ENCODE measurements around the gene PAXX. TPM values are rescaled to one million over a fixed set of nuclear protein-coding genes. Genes with fewer than 3 reads are reported as not detected.

The PAXX gene
- polyA plus RNA-seq, 1 donor from 2014 or later, result 276 TPM

GRCh38 chr9:136962163-136962562, 30.1 kb upstream of the PAXX start:
- Histone ChIP-seq H3K9ac (ENCODE audit: low read length) (no peak overlapping the region), H3K4me2 (ENCODE audit: low read length) (no peak overlapping the region), H2AFZ (ENCODE audit: low read depth, low read length) (no peak overlapping the region), H4K20me1 (ENCODE audit: insufficient read depth) (no peaks in the 10 kb centered on the region), H3K9me2 (ENCODE audit: insufficient read depth, low read length) (no peaks in the 10 kb centered on the region), H3K79me2 (replicated peaks; ENCODE audit: insufficient read depth, low read length) (no peaks in the 10 kb centered on the region), H3K27ac (ENCODE audit: low read length) (no peak overlapping the region), H3K36me3 (ENCODE audit: insufficient read depth, low read length) (no peaks in the 10 kb centered on the region), H3K27me3 (ENCODE audit: insufficient read depth, low read depth, low read length) (no peaks in the 10 kb centered on the region), H3F3A (ENCODE audit: insufficient read depth, low read length, poor library complexity, severe bottlenecking) (no peaks in the 10 kb centered on the region), H3K9me3 (ENCODE audit: low read length) (no peaks in the 10 kb centered on the region), H3K4me3 (ENCODE audit: low read length) (no peak overlapping the region)
- no peak for TF ChIP-seq EZH2 (IDR thresholded peaks at IDR 0.05; ENCODE audit: borderline replicate concordance, insufficient read depth, low read length, poor library complexity, severe bottlenecking)
- TF ChIP-seq TAF1 (IDR thresholded peaks at IDR 0.05; ENCODE audit: low read depth), result no peak
- TF ChIP-seq EP300 (conservative IDR thresholded peaks at IDR 0.05; ENCODE audit: poor library complexity, severe bottlenecking), result no peak
- no peak for TF ChIP-seq POLR2AphosphoS5 (IDR thresholded peaks at IDR 0.05)
- no peak for TF ChIP-seq MXI1 (conservative IDR thresholded peaks at IDR 0.05; ENCODE audit: poor library complexity, severe bottlenecking)
- no peak for TF ChIP-seq REST (IDR thresholded peaks at IDR 0.05; ENCODE audit: borderline replicate concordance)
- TF ChIP-seq SMC3 (conservative IDR thresholded peaks at IDR 0.05; ENCODE audit: poor library complexity), result no peak
- TF ChIP-seq CTCF (IDR thresholded peaks at IDR 0.05; ENCODE audit: poor library complexity, severe bottlenecking), result no peak
- no peak for TF ChIP-seq RAD21 (conservative IDR thresholded peaks at IDR 0.05)

GRCh38 chr9:136962701-136963248, 29.4 kb upstream of the PAXX start:
- Histone ChIP-seq H3K79me2 (replicated peaks; ENCODE audit: insufficient read depth, low read length) (no peaks in the 10 kb centered on the region), H2AFZ (ENCODE audit: low read depth, low read length) (no peak overlapping the region), H3K9ac (ENCODE audit: low read length) (no peak overlapping the region), H3K4me3 (ENCODE audit: low read length) (no peak overlapping the region), H3F3A (ENCODE audit: insufficient read depth, low read length, poor library complexity, severe bottlenecking) (no peaks in the 10 kb centered on the region), H3K4me2 (ENCODE audit: low read length) (no peak overlapping the region), H3K27ac (ENCODE audit: low read length) (no peak overlapping the region), H3K9me2 (ENCODE audit: insufficient read depth, low read length) (no peaks in the 10 kb centered on the region), H3K9me3 (ENCODE audit: low read length) (no peaks in the 10 kb centered on the region), H4K20me1 (ENCODE audit: insufficient read depth) (no peaks in the 10 kb centered on the region), H3K36me3 (ENCODE audit: insufficient read depth, low read length) (no peaks in the 10 kb centered on the region), H3K27me3 (ENCODE audit: insufficient read depth, low read depth, low read length) (no peaks in the 10 kb centered on the region)
- no peak for TF ChIP-seq RAD21 (conservative IDR thresholded peaks at IDR 0.05)
- TF ChIP-seq MXI1 (conservative IDR thresholded peaks at IDR 0.05; ENCODE audit: poor library complexity, severe bottlenecking), result no peak
- no peak for TF ChIP-seq EZH2 (IDR thresholded peaks at IDR 0.05; ENCODE audit: borderline replicate concordance, insufficient read depth, low read length, poor library complexity, severe bottlenecking)
- TF ChIP-seq SMC3 (conservative IDR thresholded peaks at IDR 0.05; ENCODE audit: poor library complexity), result no peak

All from neural cell (in vitro differentiated cells).